ENCODE data around the gene REPS2.

- TF ChIP-seq, protein P1, sequence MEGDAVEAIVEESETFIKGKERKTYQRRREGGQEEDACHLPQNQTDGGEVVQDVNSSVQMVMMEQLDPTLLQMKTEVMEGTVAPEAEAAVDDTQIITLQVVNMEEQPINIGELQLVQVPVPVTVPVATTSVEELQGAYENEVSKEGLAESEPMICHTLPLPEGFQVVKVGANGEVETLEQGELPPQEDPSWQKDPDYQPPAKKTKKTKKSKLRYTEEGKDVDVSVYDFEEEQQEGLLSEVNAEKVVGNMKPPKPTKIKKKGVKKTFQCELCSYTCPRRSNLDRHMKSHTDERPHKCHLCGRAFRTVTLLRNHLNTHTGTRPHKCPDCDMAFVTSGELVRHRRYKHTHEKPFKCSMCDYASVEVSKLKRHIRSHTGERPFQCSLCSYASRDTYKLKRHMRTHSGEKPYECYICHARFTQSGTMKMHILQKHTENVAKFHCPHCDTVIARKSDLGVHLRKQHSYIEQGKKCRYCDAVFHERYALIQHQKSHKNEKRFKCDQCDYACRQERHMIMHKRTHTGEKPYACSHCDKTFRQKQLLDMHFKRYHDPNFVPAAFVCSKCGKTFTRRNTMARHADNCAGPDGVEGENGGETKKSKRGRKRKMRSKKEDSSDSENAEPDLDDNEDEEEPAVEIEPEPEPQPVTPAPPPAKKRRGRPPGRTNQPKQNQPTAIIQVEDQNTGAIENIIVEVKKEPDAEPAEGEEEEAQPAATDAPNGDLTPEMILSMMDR (IDR thresholded peaks at IDR 0.05): no peak
- TF ChIP-seq POLR2A (IDR thresholded peaks at IDR 0.05): no peak
These were observed 207.5 kb downstream of the REPS2 start for GRCh38 chrX:17154001-17154400.

All from upper lobe of left lung (tissue), 4 donors.